Suppressor macrophage (primary cell): Measurements from ENCODE around the gene TEDC2.

Source experiments
- DNase-seq, 4 experiments: peaks; one replicate each; pipeline ENCODE4 v3.0.0-alpha.2; 2020 to 2022

TEDC2 gene

DNA sequence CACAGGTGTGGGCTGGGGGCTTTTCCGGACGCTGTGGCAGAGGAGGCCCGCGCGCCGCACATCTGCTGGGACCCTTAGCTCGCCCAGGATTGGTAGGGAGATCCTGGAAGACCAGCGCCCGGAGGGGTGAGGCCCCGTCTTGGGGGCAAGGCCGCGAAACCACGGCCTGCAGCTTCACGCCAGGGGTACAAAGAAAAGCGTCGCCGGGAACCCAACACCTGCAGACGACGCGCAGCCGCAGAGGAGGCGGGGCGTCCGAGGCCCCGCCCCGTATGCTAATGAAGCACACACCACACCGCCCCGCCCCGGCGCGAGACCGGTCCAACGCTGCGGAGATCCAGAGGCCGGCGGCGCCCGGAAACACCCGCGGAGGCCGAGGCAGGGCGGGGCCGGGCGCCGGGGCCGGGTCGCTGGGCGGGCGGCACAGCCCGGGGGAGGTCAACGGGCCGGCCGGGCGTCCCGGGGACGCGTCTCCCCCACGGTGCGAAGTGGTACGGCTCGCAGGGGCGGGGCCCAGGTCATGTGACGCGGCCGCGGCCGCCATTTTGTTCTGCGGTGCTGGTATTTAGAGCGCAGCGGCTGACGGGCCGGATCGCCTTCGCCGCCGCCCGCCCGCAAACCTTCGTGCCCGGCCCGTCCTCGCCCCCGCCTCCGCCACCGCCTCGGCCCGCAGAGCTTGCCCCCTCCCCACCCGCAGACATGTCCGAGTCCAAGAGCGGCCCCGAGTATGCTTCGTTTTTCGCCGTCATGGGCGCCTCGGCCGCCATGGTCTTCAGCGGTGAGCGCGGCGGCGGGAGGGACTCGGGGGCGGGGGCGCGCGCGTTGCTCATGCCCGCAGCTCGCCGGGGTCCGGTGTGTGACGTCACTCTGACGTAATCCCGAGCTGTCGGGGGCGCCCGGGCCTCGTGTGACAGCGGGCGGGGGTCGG, 53.8 kb downstream of the TEDC2 start, which contains the start of gene ATP6V0C:
ATP6V0C (plus strand) TSS at position 548 of the 928 bp plus-strand sequence; CDS start at position 700, 152 bp downstream.
- DNase-seq: peak; percentile 93 to 99 (median 97)
